Nephron (organoid): ENCODE data around the gene SULT1A1.

Source experiments
- H3K27ac Mint-ChIP-seq, 3 experiments: 2 replicates each; pipeline ENCODE4 v1.8.0; 2020; ENCODE audit warnings: mixed read lengths in 3 of 3, mild to moderate bottlenecking in 2 of 3, moderate library complexity in 1 of 3
- H3K27me3 Mint-ChIP-seq: 2 replicates; pipeline ENCODE4 v1.8.0; 2021; ENCODE audit warnings: low read depth, mild to moderate bottlenecking, moderate library complexity, mixed read lengths
- H3K36me3 Mint-ChIP-seq: 2 replicates; pipeline ENCODE4 v1.8.0; 2020; ENCODE audit warnings: low read depth, mixed read lengths
- H3K4me1 Mint-ChIP-seq: 2 replicates; pipeline ENCODE4 v1.8.0; 2020; ENCODE audit warnings: mixed read lengths
- H3K4me3 Mint-ChIP-seq, 3 experiments: 2 replicates each; pipeline ENCODE4 v1.8.0; 2020; ENCODE audit warnings: mild to moderate bottlenecking in 3 of 3, mixed read lengths in 3 of 3, moderate library complexity in 2 of 3
- H3K9me3 Mint-ChIP-seq: 2 replicates; pipeline ENCODE4 v1.8.0; 2020; ENCODE audit warnings: mixed read lengths
- CTCF ChIP-seq, 3 experiments: fragments of 200-600 bp; sonication (generic); IDR thresholded peaks; one replicate each; pipeline ENCODE4 v1.5.0; 2021; ENCODE audit warnings: antibody characterized with exemption in 3 of 3; ENCODE audit not compliant: unreplicated experiment in 3 of 3

The SULT1A1 gene

GRCh38 chr16:28590384-28591340, 19.2 kb downstream of the SULT1A1 start:
- Mint-ChIP-seq H3K4me1 (no peaks in the 10 kb centered on the region), H3K27ac (no peak overlapping the region), H3K9me3 (no peaks in the 10 kb centered on the region), H3K36me3 (peaks cover 37% of the 10 kb centered on the region), H3K27me3 (peaks cover 3% of the 10 kb centered on the region), H3K4me3 (no peak overlapping the region)
- no peak for TF ChIP-seq CTCF (IDR thresholded peaks at IDR 0.05; ENCODE audit: unreplicated experiment in 3 of 3)

GRCh38 chr16:28589930-28590329, 19.9 kb downstream of the SULT1A1 start:
- Mint-ChIP-seq H3K36me3 (peaks cover 45% of the 10 kb centered on the region), H3K9me3 (no peaks in the 10 kb centered on the region), H3K27ac (no peak overlapping the region), H3K27me3 (peaks cover 3% of the 10 kb centered on the region), H3K4me1 (no peaks in the 10 kb centered on the region), H3K4me3 (no peak overlapping the region)
- no peak for TF ChIP-seq CTCF (IDR thresholded peaks at IDR 0.05; ENCODE audit: unreplicated experiment in 3 of 3)

GRCh38 chr16:28589069-28589468, 20.8 kb downstream of the SULT1A1 start:
- H3K4me3 Mint-ChIP-seq, result no peak overlapping the region
- H3K4me1 Mint-ChIP-seq, result no peaks in the 10 kb centered on the region
- TF ChIP-seq CTCF (IDR thresholded peaks at IDR 0.05; ENCODE audit: unreplicated experiment in 3 of 3), result no peak
- no peaks in the 10 kb centered on the region for H3K9me3 Mint-ChIP-seq
- peaks cover 3% of the 10 kb centered on the region for H3K27me3 Mint-ChIP-seq
- peaks cover 49% of the 10 kb centered on the region for H3K36me3 Mint-ChIP-seq
- no peak overlapping the region for H3K27ac Mint-ChIP-seq

GRCh38 chr16:28587386-28587785, 22.5 kb downstream of the SULT1A1 start:
- no peak overlapping the region for H3K4me3 Mint-ChIP-seq
- TF ChIP-seq CTCF (IDR thresholded peaks at IDR 0.05; ENCODE audit: unreplicated experiment in 3 of 3), result no peak
- peaks cover 3% of the 10 kb centered on the region for H3K27me3 Mint-ChIP-seq
- no peak overlapping the region for H3K27ac Mint-ChIP-seq
- peaks cover 52% of the 10 kb centered on the region for H3K36me3 Mint-ChIP-seq
- H3K9me3 Mint-ChIP-seq, result no peaks in the 10 kb centered on the region
- no peaks in the 10 kb centered on the region for H3K4me1 Mint-ChIP-seq

GRCh38 chr16:28586466-28586865, 23.4 kb downstream of the SULT1A1 start:
- no peak overlapping the region for H3K4me3 Mint-ChIP-seq
- peaks cover 3% of the 10 kb centered on the region for H3K27me3 Mint-ChIP-seq
- H3K4me1 Mint-ChIP-seq, result no peaks in the 10 kb centered on the region
- no peak for TF ChIP-seq CTCF (IDR thresholded peaks at IDR 0.05; ENCODE audit: unreplicated experiment in 3 of 3)
- H3K36me3 Mint-ChIP-seq, result peaks cover 52% of the 10 kb centered on the region
- no peaks in the 10 kb centered on the region for H3K9me3 Mint-ChIP-seq
- H3K27ac Mint-ChIP-seq, result no peak overlapping the region

- Mint-ChIP-seq H3K9me3 (no peaks in the 10 kb centered on the region), H3K27me3 (peaks cover 3% of the 10 kb centered on the region)
- no peak for TF ChIP-seq CTCF (IDR thresholded peaks at IDR 0.05; ENCODE audit: unreplicated experiment in 3 of 3)
Observed at GRCh38 chr16:28585674-28586073, 24.2 kb downstream of the SULT1A1 start.

More at GRCh38 chr16:28585674-28586073, 24.2 kb downstream of the SULT1A1 start:
- Mint-ChIP-seq H3K36me3 (peaks cover 55% of the 10 kb centered on the region), H3K27ac (no peak overlapping the region), H3K4me3 (no peak overlapping the region), H3K4me1 (no peaks in the 10 kb centered on the region)
